Cortex of kidney (tissue), 1 donor: ENCODE data around the gene BTBD3.

ENCODE experiments used
- DNase-seq: peaks from one replicate; lab custom pipeline; 2025; lab: John Stamatoyannopoulos, UW

BTBD3 gene

GRCh38 chr20:11917663-11918062 is at the start of gene BTBD3:
BTBD3 (plus strand) TSS chr20:11917893; CDS start chr20:11918276, 383 bp downstream.
- no peak for DNase-seq

- no peak for DNase-seq
These were observed 48.1 kb upstream of the BTBD3 start for GRCh38 chr20:11869641-11870040.

GRCh38 chr20:11870411-11870810 is 47.3 kb upstream of the BTBD3 start:
- no peak for DNase-seq

- no peak for DNase-seq
These were observed 41.1 kb upstream of the BTBD3 start for GRCh38 chr20:11876555-11876954.

- DNase-seq = no peak
These were observed 37.0 kb upstream of the BTBD3 start for GRCh38 chr20:11880680-11881079.

- DNase-seq = no peak
These were observed 36.2 kb upstream of the BTBD3 start for GRCh38 chr20:11881449-11881848.

- DNase-seq = no peak
These were observed 35.0 kb upstream of the BTBD3 start for GRCh38 chr20:11882651-11883050.

- no peak for DNase-seq
These were observed 29.0 kb upstream of the BTBD3 start for GRCh38 chr20:11888648-11889047.

GRCh38 chr20:11890331-11891076 is 27.2 kb upstream of the BTBD3 start:
- no peak for DNase-seq

GRCh38 chr20:11891077-11891775 is 26.5 kb upstream of the BTBD3 start:
- no peak for DNase-seq

- DNase-seq = no peak
These were observed 25.7 kb upstream of the BTBD3 start for GRCh38 chr20:11891776-11892545.

- DNase-seq = no peak
These were observed 23.6 kb upstream of the BTBD3 start for GRCh38 chr20:11894062-11894461.

- no peak for DNase-seq
These were observed 21.8 kb upstream of the BTBD3 start for GRCh38 chr20:11895861-11896387.

- no peak for DNase-seq
These were observed 16.6 kb upstream of the BTBD3 start for GRCh38 chr20:11901127-11901526.

- no peak for DNase-seq
These were observed 15.4 kb upstream of the BTBD3 start for GRCh38 chr20:11902285-11902697.

GRCh38 chr20:11905460-11906179 is 12.1 kb upstream of the BTBD3 start:
- no peak for DNase-seq

GRCh38 chr20:11906626-11907480 is 10.8 kb upstream of the BTBD3 start:
- no peak for DNase-seq

- DNase-seq = no peak
These were observed 10.1 kb upstream of the BTBD3 start for GRCh38 chr20:11907621-11908020.

GRCh38 chr20:11912013-11912658 is 5.6 kb upstream of the BTBD3 start:
- DNase-seq = no peak

- DNase-seq = no peak
These were observed 4.9 kb upstream of the BTBD3 start for GRCh38 chr20:11912659-11913415.
